Right kidney (tissue), 1 donor: Measurements from ENCODE around the gene WDPCP.
"Not testable (repeated sequence)": the region's sequence is repeated elsewhere in the genome, so short reads cannot be mapped to it uniquely, and the experiment has no call there.

ENCODE experiments used
- DNase-seq: peaks from one replicate; pipeline ENCODE4 v3.0.0-alpha.2; 2016

WDPCP gene

GRCh38 chr2:63242747-63243146 is 345.5 kb downstream of the WDPCP start:
- no peak for DNase-seq

DNA sequence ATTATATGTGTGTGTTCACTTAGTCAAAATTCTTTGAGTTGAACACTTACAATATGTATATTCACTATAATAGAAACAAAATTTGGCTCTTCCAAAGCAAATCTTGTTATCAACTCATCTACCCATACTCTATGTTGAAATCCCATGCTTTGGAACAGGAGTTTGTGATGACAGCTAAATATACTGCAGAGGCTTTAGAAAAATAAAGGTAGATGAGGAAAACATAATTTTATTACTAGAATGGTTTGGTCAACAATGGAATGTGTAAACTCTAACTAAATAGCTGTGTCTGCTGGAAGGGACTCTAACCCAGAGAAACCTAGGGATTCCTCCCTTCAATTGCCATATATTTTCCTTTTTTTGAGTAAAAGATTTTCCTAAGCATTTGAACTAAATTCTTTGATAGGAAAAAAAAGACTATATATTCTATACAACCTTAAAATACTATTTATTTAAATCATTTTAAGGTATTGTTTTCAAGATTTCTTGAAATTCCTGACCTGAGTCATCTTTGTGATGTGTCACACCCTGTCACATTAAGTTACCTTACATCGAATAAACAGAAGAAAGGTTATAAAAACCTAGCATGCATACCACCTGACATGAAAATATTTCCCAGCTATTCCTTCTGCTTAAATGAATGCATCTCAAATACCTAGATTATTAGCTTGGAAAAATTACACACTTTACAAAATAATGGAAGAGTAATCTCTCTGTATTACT is 362.2 kb downstream of the WDPCP start:
- no peak for DNase-seq

GRCh38 chr2:63218800-63219526 is 369.3 kb downstream of the WDPCP start:
- DNase-seq = no peak

DNA sequence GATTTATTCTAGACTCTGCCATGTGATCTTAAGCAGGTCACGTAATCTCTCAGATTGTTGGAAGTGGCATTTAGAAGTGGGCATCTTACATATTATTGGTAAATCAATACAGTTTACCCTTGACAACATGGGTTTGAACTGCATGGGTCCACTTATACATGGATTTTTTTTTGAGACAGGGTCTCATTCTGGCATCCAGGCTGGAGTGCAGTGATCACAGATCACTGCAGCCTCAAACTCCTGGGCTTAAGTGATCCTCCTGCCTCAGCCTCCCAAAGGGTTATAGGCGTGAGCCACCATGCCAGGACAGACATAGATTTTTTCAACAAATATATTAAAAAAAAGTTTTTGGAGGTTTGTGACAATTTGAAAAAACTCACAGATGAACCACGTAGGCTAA is 393.0 kb downstream of the WDPCP start:
- DNase-seq = no peak

DNA sequence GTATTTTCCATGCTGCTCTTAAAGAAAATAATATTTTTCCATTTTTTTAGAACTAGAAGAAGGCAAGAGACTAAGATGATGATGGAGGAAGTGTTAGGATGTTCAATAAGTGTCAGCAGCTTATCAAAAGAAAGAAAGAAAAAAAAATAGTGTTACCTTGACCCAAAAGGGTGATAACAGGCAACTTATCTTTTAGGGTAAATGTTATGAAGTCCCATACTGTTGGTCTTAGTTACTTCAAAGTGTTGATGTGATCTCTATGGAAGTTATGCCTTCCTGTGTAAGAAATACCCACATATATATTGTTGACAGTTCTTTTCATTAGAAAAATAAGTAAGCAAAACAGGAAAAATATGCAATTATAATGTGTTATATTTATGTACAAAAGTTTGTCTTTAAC is 394.1 kb downstream of the WDPCP start:
- no peak for DNase-seq

DNA sequence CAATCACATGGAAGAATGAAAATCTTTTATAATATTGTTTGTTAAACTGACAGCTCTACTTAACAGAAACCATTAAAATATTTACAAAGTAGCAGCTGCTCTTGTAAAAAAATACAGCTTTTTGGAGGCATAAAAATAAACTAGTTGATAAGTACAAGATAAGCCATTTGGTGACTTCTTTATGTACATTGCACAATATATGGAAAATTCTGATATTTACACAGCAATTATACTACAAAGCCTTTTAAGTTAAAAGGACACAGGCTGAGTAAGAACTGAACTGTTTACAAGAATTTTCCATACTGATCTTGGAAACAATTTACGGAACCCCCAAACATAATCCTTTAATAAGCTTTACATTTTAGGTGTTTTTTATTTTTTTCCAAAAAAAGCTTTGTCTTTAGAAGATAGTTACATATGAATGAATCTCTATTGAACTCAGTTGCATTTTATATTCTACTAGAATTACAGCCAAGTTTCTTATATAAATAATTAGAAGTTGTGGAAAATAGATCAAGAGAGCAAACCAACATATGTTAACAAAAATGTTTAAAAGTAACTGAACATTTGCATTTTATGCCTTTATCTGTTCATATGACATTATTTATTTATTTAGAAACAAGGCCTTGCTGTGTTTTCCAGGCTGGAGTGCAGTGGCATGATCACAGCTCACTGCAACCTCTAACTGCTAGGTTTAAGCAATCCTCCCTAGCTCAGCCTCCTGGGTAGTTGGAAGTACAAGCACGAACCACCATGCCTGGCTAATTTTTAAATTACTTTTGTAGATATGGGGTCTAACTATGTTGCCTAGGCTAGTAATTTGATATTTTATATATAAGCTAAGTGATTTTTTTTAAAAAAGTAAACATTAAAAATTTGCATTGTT is 395.1 kb downstream of the WDPCP start:
- no peak for DNase-seq

GRCh38 chr2:63192169-63192888 is 395.9 kb downstream of the WDPCP start:
- no peak for DNase-seq

GRCh38 chr2:63189026-63189425 is 399.3 kb downstream of the WDPCP start:
- DNase-seq = no peak

- DNase-seq = no peak
Measured at GRCh38 chr2:63186331-63186730, 401.9 kb downstream of the WDPCP start.

DNA sequence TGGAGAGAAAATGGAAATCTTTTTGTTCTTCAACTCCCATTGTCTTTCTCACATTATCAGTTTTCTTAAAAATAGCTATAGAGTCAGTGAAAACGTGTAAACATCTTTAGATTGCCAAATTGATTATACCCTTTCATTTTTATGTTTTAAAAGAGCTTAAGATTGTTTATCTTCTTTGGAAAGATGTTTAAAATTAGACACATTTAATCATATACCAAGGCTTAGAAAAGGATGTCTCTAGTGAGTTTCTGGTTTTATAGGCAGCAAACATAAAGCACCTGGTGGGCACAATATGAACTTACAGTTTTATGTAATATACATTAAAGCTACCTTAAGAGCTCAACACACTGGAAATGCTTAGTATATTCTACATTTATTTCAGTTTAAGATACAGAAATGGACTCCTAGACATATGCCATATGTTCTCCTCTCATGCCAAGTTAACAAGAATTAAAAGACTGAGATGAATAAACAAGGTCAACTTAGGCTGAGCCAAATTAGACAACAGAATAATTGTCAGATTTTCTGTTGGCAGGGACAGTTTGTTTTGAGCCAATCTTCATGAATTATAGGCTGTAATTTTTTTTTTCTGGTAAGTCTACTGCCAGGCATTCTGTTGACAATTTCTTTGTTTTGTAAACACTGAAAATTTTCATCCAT is 425.0 kb downstream of the WDPCP start:
- no peak for DNase-seq

DNA sequence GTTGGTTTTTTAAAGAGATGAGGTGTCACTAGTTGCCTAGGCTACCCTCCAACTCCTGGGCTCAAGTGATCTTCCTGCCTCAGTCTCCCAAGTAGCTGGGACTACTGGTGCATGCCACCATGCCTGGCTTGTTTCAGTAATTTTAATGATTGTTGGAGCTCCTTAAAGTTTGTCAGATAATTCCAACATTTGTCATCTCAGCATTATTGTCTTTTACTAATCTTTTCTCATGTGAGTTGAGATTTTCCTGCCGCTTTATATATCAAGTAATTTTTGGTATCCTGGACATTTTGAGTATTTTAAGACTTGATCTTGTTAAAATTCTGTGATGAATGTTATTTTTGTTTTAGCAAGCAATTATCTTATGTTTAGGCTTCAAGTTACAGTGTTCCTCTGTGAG is 429.0 kb downstream of the WDPCP start:
- DNase-seq = no peak

DNA sequence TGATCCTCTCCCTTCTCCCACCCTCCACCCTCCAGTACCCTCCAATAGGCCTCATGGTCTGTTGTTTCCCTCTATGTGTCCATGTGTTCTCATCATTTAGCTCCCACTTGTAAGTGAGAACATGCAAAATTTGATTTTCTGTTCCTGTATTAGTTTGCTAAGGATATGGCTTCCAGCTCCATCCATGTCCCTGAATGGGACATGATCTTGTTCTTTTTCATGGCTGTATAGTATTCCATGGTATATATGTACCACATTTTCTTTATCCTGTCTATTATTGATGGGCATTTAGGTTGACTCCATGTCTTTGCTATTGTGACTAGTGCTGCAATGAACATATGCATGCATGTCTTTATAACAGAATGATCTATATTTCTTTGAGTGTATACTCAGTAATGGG is 451.6 kb downstream of the WDPCP start:
- not testable (repeated sequence) for DNase-seq

DNA sequence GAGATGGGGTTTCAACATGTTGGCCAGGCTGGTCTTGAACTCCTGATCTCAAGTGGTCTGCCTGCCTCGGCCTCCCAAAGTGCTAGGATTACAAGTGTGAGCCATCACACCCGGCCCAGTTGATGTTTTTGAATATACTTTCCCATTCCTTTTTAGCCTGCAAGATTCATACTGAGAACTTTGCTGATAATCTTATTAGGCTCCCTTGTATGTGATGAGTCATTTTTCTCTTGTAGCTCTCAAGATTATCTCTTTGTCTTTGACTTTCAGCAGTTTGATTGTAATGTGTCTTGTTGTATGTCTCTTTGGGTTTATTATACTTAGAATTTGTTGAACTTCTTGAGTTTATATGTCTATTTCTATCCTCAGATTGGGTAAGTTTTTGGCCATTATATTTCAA is 456.3 kb downstream of the WDPCP start:
- DNase-seq = no peak

DNA sequence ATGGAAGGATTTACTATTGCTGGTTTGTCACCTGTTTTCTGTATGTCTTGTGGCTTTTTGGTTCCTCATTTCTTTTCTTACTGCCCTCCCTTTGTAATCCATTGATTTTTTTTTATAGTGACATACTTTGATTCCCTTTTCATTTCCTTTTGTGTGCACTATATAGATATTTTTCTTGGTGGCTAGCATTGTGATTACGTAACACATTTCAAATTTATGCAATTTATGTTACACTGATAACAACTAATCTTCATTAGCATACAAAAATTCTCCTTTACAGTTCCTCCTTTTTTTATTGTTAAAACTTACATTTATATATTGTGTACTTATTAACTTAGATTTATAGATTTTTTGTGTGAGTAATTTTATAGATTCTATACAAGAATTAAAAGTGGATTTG is 457.1 kb downstream of the WDPCP start:
- DNase-seq = no peak

DNA sequence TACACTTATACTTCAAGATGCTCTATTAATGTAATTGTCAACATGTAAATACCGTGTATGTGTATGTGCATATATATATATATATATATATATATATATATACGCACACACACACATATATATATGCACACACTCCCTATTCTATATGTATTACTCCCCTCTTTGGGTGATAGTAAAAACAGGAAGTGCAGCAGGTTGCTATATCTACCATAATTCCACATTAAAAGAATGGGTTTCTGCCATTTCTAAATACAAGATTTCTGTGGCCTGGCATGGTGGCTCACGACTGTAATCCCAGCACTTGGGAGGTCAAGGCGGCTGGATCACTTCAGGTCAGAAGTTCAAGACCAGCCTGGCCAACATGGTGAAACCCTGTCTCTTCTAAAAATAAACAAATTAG is 460.7 kb downstream of the WDPCP start:
- no peak for DNase-seq

- DNase-seq = no peak
Measured at GRCh38 chr2:63124850-63125249, 463.4 kb downstream of the WDPCP start.

- no peak for DNase-seq
Measured at GRCh38 chr2:63124218-63124617, 464.1 kb downstream of the WDPCP start.

- no peak for DNase-seq
Measured at GRCh38 chr2:63122921-63123320, 465.4 kb downstream of the WDPCP start.

DNA sequence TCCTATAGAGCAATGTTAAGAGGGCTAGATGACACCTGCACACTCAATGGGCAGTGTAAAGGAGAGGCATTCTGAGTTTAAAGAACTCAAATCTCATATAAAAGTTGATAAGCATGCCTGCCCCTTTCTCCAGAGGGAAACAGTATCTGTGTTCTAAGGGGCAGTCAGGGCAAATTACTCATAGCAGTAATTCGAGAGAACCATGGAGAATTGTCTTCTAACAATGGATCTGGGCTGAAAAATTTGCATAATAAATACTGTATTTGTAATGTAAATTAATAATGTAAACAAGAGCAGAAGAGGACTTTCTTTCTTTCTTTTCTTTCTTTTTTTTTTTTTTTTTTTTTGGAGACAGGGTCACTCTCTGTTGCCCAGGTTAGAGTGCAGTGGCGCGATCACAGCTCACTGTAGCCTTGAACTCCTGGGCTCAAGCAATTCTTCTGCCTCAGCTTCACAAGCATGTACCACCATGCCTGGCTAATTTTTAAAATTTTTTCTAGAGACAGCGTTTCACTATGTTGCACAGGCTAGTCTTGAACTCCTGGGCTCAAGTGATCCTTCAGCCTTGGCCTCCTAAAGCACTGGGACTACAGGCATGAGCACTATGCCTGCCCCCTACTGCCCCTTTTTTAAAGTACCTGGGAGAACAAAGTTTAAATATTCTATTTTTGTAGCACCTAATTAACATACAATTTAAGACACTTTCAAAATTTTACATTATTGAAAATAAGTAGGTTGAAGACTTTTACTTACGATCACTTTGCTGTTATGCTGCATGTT is 467.0 kb downstream of the WDPCP start:
- DNase-seq = no peak

- no peak for DNase-seq
Measured at GRCh38 chr2:63118821-63119220, 469.5 kb downstream of the WDPCP start.

DNA sequence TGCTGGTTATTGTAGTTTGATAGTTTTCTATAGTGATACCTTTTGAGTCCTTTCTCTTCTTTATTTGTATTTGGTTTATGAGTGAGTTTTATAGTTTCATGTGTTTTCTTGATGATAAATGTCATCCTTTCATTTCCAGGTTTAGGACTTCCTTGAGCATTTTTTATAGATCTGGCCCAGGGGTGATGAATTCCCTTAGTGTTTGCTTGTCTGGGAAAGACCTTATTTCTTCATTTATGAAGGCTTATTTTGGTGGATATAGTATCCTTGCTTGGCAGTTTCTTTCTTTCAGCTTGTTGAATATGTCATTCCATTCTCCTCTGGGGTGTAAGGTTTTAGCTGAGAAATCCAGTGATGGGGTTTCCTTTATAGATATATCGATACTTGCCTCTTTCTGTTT is 483.8 kb downstream of the WDPCP start:
- DNase-seq = no peak
